Measurements from ENCODE around the gene ZNF221.

Gene ZNF221

GRCh38 chr19:43960411-43960810, 9.4 kb downstream of the ZNF221 start:
- no peak for DNase-seq

- no peak for DNase-seq
Measured at GRCh38 chr19:43966079-43966694, 15.2 kb downstream of the ZNF221 start.

GRCh38 chr19:43976732-43977131, 25.7 kb downstream of the ZNF221 start:
- no peak for DNase-seq

GRCh38 chr19:43983544-43983911, 32.5 kb downstream of the ZNF221 start:
- DNase-seq: no peak

GRCh38 chr19:43983912-43984686, 33.1 kb downstream of the ZNF221 start, which contains the start of gene ZNF155:
Gene ZNF155 (plus strand): TSS chr19:43984188. CDS start chr19:43988544, 4,356 bp downstream.
- DNase-seq: peak; percentile 99

GRCh38 chr19:43984687-43985000, 33.6 kb downstream of the ZNF221 start:
- peak; percentile 50 for DNase-seq

- DNase-seq: no peak
Measured at GRCh38 chr19:43997631-43998290, 46.7 kb downstream of the ZNF221 start.

- DNase-seq: no peak
Measured at GRCh38 chr19:44002212-44002565, 51.2 kb downstream of the ZNF221 start.

- DNase-seq: peak; percentile 98
Measured at GRCh38 chr19:44002566-44003460, 51.8 kb downstream of the ZNF221 start, which contains the start of gene ZNF230. Gene ZNF230 (plus strand): TSS chr19:44002957. CDS start chr19:44007079, 4,122 bp downstream.

- peak; percentile 39 for DNase-seq
Measured at GRCh38 chr19:44003461-44004009, 52.5 kb downstream of the ZNF221 start.

GRCh38 chr19:44005973-44006372, 54.9 kb downstream of the ZNF221 start:
- DNase-seq: no peak

- no peak for DNase-seq
Measured at GRCh38 chr19:44007473-44007872, 56.4 kb downstream of the ZNF221 start.

GRCh38 chr19:44010468-44010867, 59.4 kb downstream of the ZNF221 start:
- DNase-seq: no peak
